ENCODE data around the gene OLIG1.

The OLIG1 gene

DNA sequence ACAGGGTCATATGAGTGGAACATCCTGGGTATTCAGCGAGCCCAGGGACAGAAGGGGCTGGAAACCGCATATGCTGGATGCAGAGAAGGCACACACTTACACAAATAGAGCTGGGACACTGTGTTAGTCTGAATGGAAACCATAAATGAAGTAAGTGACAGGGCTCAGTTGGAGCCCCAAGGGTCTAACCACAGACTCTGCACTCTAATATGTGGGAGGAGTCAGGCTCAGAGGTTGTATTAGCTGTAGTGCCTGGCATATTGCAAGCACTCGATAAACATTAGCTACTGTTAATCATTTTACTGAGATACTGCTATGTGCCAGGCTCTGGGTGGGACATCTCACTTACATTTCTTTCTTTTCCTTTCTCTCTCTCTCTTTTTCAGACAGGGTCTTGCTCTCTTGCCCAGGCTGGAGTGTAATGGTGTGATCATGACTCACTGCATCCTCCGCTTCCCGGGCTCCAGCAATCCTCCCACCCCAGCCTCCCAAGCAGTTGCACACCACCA, 6.5 kb upstream of the OLIG1 start:
- no peak for DNase-seq (ENCODE audit: low read depth in 2 of 2)

DNA sequence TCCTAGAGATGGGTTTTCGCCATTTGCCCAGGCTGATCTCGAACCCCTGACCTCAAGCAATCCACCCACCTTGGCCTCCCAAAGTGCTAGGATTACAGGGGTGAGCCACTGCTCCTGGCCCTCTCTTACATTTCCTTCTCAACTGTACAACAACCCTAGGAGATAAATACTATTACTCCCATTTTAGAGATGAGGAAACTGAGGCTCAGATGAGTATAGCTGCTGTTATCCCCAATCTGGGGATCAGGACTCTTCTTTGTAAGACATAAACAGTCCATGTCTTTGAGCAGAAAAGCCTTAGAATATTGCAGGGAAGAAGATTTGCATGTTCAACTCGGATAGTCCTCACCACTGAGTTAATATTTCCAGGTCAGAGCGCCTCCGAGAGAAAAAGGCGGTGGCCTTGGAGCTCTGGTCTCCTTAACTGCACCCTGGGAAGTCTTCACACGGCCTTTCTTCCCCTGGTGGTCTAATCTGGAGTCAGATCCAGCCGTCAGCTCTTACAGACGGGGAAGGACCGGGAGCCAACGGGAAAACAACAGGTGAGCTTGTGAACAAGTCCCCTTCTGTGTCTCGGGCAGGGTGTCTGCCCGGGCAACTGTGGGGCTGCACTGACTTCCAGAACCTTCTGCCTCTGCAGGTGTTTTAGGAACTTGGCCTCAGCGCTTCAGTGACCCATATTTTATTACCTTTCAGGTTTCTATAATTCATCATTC, 5.9 kb upstream of the OLIG1 start:
- DNase-seq (ENCODE audit: low read depth in 2 of 2) = no peak

- no peak for DNase-seq (ENCODE audit: low read depth in 2 of 2)
Observed at GRCh38 chr21:33064623-33065390, 5.1 kb upstream of the OLIG1 start.

DNA sequence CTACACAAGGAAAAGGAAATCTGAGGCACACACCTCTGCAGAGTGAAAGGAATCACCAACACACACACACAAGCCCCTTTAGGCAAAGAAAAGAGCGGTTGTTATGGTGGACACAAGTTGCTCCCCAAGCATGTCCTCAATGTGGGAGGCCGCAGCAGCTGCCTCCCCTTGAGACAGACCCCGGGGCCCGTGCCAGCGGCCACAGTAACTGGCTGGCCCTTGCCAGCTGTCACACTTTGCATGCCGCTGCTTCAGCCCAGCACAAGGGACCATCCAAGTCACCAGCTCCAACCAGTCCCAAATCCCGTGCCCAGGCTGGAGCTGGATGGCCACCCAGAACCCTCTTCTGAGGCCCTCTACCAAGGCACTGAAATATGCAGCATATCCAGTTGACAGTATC, 2.9 kb upstream of the OLIG1 start:
- DNase-seq (ENCODE audit: low read depth in 2 of 2) = no peak

DNA sequence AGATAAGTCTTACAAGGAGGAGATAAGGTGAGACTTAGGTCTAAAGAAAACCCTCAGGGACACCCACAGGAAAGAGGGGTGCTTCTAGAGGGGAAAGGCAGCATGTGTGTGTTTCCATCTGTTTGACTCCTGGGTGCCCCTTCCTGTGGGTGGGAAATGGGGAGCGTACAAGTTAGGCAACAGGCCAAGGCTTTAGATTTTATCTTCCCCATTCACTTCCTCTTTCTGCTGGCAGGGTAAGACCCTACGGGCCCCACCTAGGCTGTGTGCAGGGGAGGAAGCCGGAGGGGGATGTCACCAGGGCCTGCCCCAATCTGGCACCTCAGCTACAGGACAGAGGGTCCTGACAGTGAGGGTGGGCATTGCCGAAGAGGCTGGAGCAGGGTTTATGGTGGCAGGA, 2.5 kb upstream of the OLIG1 start:
- no peak for DNase-seq (ENCODE audit: low read depth in 2 of 2)

DNA sequence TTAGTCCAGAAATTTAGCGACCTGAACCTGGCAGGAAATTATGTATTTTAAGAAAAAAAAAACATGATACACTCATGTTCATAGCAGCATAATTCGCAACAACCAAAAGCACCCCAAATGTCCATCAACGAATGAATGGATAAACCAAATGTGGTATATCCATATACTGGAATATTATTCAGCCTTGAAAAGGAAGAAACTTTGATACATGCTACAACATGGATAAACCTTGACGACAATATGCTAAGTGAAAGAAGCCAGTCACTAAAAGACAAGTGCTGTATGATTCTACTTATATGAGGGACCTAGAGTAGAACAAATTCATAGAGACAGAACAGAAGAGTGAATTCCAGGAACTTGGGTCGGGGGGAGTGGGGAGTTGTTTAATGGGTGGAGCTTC, 698 bp upstream of the OLIG1 start:
- no peak for DNase-seq (ENCODE audit: low read depth in 2 of 2)

- DNase-seq (ENCODE audit: low read depth in 2 of 2) = no peak
Observed at GRCh38 chr21:33069645-33069993, 322 bp upstream of the OLIG1 start.

DNA sequence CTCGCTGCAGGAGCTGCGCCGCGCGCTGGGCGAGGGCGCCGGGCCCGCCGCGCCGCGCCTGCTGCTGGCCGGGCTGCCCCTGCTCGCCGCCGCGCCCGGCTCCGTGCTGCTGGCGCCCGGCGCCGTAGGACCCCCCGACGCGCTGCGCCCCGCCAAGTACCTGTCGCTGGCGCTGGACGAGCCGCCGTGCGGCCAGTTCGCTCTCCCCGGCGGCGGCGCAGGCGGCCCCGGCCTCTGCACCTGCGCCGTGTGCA, 730 bp downstream of the OLIG1 start:
- no peak for DNase-seq (ENCODE audit: low read depth in 2 of 2)

DNA sequence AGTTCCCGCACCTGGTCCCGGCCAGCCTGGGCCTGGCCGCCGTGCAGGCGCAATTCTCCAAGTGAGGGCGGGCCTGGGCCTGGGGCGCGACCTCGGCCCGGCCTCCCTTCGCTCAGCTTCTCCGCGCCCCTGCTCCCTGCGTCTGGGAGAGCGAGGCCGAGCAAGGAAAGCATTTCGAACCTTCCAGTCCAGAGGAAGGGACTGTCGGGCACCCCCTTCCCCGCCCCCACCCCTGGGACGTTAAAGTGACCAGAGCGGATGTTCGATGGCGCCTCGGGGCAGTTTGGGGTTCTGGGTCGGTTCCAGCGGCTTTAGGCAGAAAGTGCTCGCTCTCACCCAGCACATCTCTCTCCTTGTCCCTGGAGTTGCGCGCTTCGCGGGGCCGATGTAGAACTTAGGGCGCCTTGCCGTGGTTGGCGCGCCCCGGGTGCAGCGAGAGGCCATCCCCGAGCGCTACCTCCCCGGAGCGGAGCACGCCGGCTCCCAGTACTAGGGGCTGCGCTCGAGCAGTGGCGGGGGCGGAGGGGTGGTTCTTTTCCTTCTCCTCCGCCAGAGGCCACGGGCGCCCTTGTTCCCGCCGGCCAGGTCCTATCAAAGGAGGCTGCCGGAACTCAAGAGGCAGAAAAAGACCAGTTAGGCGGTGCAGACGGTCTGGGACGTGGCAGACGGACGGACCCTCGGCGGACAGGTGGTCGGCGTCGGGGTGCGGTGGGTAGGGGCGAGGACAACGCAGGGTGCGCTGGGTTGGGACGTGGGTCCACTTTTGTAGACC, 1.2 kb downstream of the OLIG1 start:
- DNase-seq (ENCODE audit: low read depth in 2 of 2) = no peak

- DNase-seq (ENCODE audit: low read depth in 2 of 2) = no peak
Observed at GRCh38 chr21:33071770-33072306, 1.9 kb downstream of the OLIG1 start.

DNA sequence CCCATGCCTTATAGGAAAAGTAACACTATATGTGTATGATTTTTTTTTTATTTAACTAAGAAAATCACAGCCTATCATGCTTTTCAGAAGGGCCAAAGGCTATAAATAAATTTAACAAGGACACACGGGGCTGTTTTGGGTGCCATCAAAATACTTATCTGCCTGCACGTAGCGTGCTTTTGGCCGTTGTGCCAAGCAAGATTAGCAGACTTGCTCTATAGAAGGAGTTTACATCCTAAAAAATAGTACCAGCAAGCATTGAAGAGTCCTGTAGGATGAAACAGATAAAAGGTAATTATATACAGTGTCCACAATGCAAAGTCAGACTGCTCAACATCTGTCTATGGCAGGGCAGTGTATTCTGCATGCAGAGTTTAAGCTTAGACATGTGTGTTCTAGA, 3.7 kb downstream of the OLIG1 start:
- DNase-seq (ENCODE audit: low read depth in 2 of 2) = no peak

- no peak for DNase-seq (ENCODE audit: low read depth in 2 of 2)
Observed at GRCh38 chr21:33075128-33075527, 5.2 kb downstream of the OLIG1 start.

GRCh38 chr21:33075596-33076195, 5.8 kb downstream of the OLIG1 start:
- no peak for DNase-seq (ENCODE audit: low read depth in 2 of 2)

DNA sequence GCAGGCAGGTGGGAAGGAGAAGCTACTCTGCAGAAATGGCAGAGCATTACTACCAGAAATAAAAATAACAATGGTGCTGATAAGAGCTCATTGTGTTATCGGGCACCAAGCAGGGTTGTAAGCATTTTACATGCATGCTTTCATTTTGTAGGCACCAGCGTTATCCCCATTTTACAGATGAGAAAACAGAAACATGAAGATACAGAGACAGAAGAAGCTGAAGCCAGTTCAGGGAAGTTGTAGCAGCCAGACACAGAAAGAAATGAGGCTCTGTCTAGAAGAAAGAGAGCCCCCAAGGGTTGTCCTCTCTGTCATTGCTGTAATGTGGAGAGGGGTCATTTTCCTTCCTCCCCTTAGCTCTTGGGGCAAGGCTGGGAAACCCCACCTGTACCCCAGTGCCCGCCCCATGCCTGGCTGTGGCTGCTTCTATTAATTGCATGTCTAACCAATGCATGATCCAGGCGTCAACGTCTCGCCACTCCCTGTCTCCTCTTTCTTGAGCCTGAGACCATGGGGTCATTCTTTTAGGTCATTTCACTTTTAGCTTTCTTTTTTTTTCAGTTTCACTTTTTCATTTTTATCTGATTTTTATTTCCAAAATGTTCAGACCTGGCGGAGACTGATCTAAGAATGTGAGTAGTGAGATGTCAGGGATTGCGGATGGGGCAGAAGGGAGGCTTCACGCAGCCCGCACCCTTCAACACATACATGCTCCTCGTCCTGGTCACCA, 6.8 kb downstream of the OLIG1 start:
- DNase-seq (ENCODE audit: low read depth in 2 of 2) = no peak

DNA sequence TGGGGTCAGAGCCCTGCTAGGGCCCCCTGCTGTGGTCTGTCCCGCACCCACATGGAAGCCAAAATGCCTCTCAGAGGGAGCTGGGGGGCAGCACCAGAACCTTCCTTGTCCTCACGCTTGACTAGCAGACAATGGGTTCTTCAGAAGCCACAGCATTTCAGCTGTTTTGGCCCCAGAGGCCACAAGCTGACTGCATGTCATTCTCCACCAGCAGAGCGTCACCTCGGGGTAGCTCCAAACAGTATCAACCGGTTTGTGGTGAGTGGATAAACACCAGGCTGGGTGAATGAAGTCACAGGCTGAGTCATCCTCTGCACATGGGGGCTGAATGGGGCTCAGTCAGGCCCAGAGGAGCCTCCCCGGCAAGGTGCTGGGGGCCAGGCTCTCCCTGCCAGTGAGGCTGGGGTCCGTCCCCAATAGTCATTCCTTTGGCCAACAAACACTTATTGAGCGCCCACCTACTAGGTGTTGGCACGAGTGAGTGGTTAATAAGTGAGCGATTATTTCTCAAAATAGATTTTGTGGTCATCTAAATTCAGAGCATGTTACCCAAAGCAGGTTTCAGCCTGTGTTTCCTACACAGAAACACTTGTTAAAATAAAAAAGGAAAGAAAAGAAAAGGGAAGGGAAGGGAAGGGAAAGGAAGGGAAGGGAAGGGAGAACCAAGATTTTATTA, 9.1 kb downstream of the OLIG1 start:
- no peak for DNase-seq (ENCODE audit: low read depth in 2 of 2)

- DNase-seq (ENCODE audit: low read depth in 2 of 2) = no peak
Observed at GRCh38 chr21:33080376-33080775, 10.4 kb downstream of the OLIG1 start.

- DNase-seq (ENCODE audit: low read depth in 2 of 2) = no peak
Observed at GRCh38 chr21:33080776-33081175, 10.8 kb downstream of the OLIG1 start.

GRCh38 chr21:33088384-33088783, 18.4 kb downstream of the OLIG1 start:
- no peak for DNase-seq (ENCODE audit: low read depth in 2 of 2)

GRCh38 chr21:33089395-33090119, 19.6 kb downstream of the OLIG1 start:
- DNase-seq (ENCODE audit: low read depth in 2 of 2) = no peak

- DNase-seq (ENCODE audit: low read depth in 2 of 2) = no peak
Observed at GRCh38 chr21:33096426-33096825, 26.5 kb downstream of the OLIG1 start.
